Stimulated activated CD8-positive, alpha-beta memory T cell treated with anti-CD3 and anti-CD28 coated beads, Interleukin-4, amount 100 ng/mL, for 4 hours (primary cell): Measurements from ENCODE around the gene RUNX1.
"Not testable (repeated sequence)": the region's sequence is repeated elsewhere in the genome, so short reads cannot be mapped to it uniquely, and the experiment has no call there.

Source experiments
- DNase-seq, 2 donors: peaks; one replicate each; pipeline ENCODE4 v3.0.0-alpha.2; 2020; ENCODE audit warnings: low read depth in 2 of 2, low spot score in 1 of 2

Gene RUNX1

DNA sequence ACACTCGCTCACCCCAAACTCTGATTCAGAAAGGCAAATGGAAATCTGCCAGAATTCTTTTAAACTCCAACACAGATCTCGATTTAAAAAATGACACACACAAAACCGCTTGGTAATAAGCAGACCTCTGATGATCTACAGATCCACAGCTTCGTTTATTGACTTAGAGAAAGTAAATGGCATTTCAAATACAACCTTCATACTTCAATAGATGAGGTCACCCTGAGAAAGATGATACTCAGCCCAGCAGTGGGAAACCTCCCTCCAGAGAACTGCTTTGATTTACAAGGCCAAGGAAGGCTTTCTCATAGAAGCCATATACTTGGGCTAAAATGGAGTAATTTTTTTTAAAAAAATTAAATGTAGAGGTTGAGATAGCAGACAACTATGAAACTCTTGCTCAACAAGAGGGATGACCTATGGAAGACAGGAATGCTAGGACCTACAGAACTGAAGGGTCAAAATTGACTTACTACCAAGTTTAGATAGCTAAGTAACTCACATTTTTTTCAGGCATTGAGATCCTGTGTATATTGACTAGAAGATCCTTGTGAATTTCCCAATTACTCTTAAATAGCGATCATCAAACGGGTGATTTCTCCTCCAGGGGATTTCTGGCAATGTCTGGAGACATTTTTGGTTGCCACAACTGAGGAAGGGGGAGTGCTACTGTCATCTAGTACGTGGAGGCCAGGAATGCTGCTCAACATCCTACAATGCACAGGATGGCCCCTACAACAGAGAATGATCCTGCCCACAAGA is 236.4 kb downstream of the RUNX1 start:
- no peak for DNase-seq

- no peak for DNase-seq
These were observed 237.7 kb downstream of the RUNX1 start for GRCh38 chr21:34811368-34811767.

GRCh38 chr21:34810786-34811185 is 238.3 kb downstream of the RUNX1 start:
- DNase-seq, result no peak

GRCh38 chr21:34809822-34810221 is 239.3 kb downstream of the RUNX1 start:
- no peak for DNase-seq

GRCh38 chr21:34808569-34809204 is 240.4 kb downstream of the RUNX1 start:
- DNase-seq, result no peak

DNA sequence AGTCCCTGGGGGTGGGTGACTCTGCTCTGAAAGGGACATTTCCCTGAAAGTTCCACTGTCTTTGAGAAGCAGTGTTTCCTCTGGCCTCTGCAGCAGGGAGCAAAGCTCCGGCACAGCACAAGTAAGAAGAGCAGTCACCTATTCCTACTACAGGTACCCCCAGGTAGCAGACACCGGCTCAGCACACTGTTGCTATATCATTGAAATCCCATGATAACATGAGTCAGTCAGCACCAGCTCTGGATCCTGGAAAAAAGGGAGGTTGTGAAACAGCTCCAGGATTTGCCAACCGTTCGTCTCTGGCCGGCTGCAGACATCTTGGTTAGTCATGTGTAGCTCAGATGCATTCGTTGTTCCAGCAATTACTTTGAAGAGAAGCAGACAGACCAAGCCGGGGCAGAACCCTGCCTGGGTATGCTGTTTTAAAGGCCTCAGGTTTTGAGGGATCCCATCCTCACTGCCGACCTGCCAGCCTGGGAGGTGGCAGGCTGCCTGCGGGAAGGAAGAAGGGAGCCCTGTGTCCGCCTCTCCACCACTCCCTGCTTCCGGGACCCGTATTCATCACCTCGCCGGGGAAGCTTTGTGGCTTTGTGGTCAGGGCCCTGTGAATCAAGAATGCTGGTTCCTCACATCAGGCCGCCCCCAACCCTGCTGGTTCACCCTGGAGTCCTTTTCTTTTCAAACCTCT is 241.1 kb downstream of the RUNX1 start:
- DNase-seq, result peak; percentile 33 to 50

DNA sequence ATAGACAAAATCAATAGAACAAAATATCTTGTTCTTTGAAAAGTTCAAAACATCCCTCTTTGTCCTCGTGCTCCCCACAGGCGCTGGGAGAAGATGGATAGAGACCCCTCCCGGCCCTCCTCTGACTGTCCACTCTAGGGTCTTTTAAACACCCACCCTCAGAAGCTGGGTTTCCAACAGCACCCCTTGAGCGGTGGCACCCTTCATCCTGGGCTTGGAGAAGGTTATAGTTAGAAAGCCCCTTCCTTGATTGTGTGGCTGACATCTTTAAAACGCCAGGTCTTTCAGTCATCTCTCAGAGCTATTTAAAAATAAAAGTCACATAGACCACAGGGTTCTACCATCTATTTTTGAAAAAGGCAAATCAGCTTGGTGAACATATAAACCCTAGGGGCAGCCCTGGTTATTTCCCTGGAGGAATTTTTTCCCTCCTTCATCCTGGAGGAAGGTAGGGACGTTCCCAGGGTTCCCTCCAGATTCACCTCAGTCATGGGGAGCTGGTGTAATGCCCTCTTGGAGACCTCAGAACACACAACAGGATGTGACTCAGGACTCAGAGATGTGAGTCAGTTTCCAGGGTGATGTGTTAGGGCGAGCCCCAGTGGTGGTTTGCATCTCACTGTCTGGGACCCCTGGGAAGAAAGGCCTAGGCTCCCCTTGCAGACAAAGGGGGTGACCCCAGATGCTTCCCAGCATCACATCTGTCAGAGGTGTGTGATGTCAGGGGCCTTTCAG is 241.8 kb downstream of the RUNX1 start:
- DNase-seq, result peak; percentile 27 to 68

DNA sequence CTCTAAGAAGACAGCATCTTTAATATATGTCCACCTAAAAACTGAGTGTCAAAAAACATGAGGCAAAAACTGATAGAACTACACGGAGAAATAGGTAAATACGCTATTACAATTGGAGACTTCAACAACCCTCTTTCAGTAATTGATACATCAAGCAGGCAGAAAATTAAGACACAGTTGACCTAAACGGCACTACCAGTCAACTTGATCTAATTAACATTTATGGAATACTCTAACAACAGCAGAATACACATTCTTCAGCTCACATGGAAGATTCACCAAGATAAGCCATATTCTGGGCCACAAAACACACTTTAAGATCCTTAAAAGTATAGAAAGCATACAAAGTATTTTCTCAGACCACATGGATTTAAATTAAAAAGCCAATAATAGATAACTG is 242.7 kb downstream of the RUNX1 start:
- no peak for DNase-seq

DNA sequence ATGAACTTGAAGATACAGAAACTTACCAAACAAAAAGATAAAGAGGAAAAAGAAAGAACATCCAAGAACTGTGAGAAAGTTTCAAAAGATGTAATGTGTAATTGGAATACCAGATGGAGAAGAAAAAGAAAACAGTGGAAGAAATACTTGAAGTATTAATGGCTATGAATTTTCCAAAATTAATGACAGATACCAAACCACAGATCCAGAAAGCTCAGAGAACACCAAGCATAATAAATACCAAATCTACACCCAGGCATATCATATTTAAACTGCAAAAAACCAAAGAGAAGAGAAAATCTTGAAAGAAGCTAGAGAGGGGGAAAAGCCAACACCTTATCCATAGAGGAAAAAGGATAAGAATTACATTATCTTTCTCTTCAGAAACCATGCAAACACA is 243.9 kb downstream of the RUNX1 start:
- no peak for DNase-seq

GRCh38 chr21:34804584-34804983 is 244.5 kb downstream of the RUNX1 start:
- DNase-seq, result not testable (repeated sequence)

DNA sequence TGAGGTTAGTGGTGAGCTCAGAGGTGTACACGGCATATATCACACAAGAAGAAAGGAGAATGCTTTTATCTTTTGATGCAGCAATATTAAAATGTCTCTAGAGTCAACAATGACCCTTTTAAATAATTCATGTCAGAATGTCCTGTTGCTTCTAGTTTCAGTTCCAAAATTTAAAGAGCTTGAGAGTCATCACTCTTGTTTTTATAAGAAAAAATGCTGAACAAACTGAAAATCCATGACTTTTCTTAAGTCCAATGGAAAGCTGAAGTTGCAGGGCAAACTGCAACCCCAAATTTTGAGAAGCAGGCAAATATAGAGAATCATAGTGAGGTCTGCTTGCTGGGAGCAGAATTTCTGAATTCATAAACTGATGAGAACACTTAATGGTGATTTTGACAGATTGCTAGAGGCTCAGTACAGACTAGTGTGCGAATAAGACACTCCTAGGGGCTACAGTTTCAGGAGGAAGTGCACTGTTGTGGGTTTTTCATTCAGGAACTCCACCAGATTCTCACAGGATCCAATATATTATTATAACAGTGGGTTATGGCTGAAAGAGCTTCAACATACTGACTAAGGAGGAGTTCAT is 245.2 kb downstream of the RUNX1 start:
- no peak for DNase-seq

- no peak for DNase-seq
These were observed 246.8 kb downstream of the RUNX1 start for GRCh38 chr21:34802180-34802899.

DNA sequence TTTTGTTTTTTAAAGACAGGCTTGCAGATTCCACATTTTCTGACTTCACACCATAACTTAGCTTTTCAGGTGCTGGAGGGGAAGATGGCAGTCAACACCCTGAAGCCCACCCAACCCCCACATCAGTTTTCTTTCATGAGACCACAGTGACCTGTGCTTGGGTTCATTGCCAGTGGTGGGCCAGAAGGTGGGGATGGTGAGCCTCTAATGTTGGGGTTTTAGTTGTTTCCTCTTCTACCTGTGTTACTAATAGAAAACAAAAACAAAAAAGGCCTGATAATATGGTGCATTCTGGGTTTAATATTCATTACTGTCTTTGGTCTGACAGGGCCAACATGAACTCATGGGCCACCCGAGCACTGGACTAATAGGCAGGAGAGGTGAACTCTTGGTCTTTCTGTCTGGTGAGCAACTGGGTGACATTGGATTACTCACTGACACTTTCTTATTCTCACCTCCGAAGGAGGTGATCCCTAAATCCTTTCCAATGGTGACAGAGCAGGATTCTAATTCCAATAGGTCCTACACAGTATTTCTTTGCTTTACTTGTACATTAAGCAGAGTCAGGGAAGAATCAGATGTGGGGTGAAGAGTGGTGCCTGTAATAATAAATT is 247.5 kb downstream of the RUNX1 start:
- peak in 1 of 2 donors; percentile 9 for DNase-seq

DNA sequence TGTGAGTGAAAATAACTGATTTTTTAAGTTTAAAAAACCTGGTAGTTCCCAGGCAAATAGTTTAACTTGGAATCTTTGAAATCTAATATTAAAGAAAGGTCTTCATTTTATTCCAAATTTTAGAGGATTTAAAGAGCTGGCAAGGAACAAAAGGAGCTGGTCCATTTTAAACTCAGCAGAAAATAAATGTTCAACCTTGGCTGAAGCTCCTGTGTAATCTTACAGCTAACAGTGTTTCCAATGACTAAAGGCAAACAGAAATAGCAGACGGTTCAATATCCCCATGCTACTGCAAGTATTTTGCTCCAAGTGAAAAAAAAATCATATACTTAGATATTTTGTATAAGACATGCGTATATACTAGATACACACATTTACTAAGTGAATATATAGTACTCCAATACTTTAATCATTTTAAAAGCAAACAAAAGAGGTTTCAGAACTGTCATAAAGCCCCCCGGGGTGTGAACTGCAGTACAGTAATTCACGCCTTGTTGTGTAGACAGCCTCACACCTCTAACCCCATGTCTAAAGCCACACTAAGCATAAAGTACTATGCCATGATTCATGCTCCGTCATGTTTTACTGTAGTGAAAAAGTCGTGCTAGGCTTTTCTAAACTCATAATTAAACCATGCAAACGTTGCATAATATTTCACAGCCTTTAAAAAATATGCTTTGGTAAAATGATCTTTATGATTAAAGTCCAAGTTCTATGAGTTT is 248.1 kb downstream of the RUNX1 start:
- no peak for DNase-seq

- DNase-seq, result no peak
These were observed 250.0 kb downstream of the RUNX1 start for GRCh38 chr21:34799092-34799491.

- DNase-seq, result no peak
These were observed 251.1 kb downstream of the RUNX1 start for GRCh38 chr21:34797921-34798535.

DNA sequence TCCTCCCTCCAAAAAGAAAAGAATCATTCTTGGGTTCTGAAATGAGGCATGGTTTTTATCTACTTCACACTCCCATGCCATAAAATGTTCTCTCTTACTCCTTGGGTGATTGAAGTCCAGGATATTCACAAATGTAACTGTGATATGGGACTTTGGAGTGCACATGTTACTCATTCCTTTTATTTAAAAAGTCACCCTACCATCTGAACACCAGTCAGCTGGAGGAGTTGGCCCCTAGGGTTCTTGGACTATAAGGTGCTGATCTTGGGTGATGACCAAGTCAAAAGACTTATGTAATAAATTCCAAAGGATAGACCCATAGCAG is 251.9 kb downstream of the RUNX1 start:
- no peak for DNase-seq

DNA sequence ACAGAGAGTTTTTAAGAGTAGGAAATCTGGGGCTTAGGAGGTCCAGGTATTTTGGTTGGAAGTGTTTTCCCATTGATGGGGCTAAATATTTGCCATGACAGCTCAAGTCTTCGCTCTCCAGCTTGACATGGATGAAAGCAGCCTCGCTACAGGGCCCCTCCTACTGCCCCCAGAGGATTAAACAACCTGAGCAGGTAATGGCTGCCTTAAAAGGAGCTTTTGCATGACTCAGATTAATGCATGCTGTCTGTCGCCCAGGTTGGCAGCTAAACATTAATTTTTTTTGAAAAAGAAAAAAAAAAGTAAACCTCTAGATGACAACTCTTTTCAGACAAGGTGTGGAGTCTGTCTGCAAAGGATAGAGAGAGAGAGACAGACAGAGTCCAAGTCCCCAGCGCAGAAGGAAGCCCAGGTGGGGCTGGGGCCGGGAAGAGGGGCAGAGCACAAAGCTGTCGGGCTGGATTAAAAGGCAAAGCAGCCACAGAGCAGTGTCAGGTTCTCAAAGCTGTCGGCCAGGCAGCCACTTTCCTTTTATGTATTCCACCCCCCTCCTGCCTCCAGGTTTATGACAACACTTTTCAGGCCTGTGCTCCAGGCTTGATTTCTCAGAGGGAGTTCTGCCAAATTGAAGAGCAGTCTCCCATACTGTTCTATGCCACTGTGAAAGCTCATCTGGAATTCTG is 252.4 kb downstream of the RUNX1 start:
- DNase-seq, result no peak
